Prostate gland (tissue), 2 donors: Measurements from ENCODE around the gene ENAH.

Source experiments
- CTCF ChIP-seq, 4 experiments: fragments of 200-600 bp in 2 of 4; fragments of 450-650 bp in 2 of 4; sonication (generic) in 2 of 4; IDR thresholded peaks; 1 replicate in 3 of 4; 2 replicates in 1 of 4; pipeline ENCODE4 v1.5.1; 2016 to 2019; ENCODE audit warnings: antibody characterized with exemption in 4 of 4, mild to moderate bottlenecking in 2 of 4, moderate library complexity in 2 of 4
- POLR2A ChIP-seq: fragments of 450-650 bp; IDR thresholded peaks from one replicate; pipeline ENCODE4 v1.6.1; 2016; ENCODE audit warnings: antibody characterized with exemption, mild to moderate bottlenecking
- POLR2AphosphoS5 ChIP-seq: sonication (generic); formaldehyde crosslinking; IDR thresholded peaks from one replicate; pipeline ENCODE4 v1.6.1; 2017; ENCODE audit warnings: antibody characterized with exemption

- TF ChIP-seq CTCF (IDR thresholded peaks at IDR 0.05) (no peak), POLR2A (no peak), POLR2AphosphoS5 (peak; percentile 70)
These were observed 205.3 kb downstream of the ENAH start for GRCh38 chr1:225447650-225448089.
